Middle frontal gyrus (tissue), 1 donor: Measurements from ENCODE around the gene SRP68.

Experiments used
- DNase-seq: peaks from one replicate; pipeline ENCODE4 v3.0.0-alpha.2; 2015; ENCODE audit warnings: low spot score; ENCODE audit errors: extremely low spot score

Gene SRP68

DNA sequence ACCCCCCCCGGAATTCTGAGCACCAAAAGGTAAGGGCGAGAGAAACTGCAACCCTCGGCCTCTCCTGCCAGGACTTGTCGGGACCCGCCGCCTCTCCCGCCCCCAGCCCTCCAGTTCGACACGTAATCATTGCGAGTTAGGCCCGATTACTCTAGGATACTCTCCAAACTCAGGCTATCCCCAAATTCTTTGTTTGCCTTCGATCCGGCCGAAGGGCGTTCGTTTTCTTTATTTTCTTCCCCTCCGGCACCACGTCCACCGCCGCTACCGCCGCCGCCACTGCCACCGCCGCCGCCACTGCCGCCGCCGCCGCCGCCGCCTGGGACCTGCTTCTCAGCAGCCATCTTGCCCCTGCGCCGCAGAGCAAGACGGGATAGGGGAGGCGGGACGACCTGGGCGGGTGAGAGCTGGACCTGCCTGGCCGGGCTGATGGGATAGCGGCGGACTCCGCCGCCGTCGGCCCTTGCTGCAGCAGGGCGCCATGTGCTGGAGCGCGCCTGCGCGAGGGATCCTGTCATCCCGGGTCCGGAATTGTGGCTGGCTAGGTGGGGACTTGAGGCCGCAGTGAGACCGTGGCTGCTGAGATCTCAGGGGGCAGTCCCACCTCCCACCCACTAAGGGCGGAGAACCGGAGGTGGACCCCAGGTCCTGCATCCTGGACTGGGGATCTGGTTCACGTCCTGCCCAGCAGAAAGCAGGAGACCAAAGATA is at the start of gene SRP68:
Gene SRP68 (minus strand): TSS at position 370 of the 711 bp plus-strand sequence. CDS start 26 bp downstream, at position 344.
- DNase-seq = peak; percentile 92

- no peak for DNase-seq
These were observed 49.7 kb upstream of the SRP68 start for GRCh38 chr17:76121932-76122430.

DNA sequence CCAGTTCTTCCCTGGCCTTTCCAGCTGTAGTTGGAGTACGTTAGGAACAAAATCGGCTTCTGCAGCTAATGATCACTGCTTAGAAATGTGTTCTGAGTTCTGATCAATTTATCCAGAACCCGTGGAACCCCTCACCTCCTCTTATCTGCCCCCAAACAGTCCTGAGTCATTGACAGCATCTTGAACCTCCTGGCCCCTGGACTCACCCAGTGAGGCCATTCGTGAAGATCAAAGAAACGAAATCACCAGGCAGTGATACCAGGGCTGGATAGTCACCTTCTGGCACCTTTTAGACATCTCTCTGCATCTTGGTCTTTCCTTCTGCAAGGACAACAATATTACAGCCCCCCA is 48.3 kb upstream of the SRP68 start:
- DNase-seq = no peak

DNA sequence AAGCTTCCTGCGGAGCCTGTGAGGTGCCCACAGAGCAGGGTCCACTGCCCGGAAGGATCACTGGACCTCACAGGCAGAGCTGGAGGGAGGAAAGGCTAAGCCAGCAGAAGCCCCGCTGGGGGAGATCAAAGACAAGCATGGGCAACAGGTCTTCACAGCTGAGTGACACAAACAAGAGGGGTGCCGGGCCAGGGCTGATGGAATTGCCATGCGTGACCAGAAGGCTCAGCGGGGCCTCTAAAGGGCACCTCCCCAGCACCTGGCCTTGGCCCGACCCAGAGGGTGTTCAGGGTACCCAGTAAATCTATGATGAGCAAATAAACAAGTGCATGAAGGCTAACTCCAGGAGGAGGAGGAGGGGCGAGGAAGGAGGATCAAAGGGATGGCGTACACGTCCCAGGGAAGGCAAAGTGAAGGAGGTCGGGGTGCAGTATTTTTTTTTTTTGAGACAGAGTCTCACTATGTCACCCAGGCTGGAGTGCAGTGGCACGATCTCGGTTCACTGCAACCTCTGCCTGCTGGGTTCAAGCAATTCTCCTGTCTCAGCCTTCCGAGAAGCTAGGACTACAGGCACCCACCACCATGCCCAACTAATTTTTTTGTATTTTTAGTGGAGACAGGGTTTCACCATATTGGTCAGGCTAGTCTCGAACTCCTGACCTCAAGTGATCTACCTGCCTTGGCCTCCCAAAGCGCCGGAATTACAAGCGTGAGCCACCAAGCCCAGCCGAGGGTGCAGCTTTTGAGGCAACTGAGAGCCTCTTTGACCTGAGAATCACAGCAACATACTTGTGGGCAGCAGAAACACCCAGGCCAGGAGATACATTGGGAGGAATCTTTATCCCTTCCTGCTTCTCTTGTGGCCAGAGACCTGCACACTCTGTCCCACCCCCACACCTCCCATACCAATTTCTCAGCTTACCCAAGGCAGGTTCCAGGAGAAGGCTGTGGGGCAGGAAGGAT is 47.4 kb upstream of the SRP68 start:
- no peak for DNase-seq

GRCh38 chr17:76115138-76115754 is 42.9 kb upstream of the SRP68 start:
- DNase-seq = no peak

DNA sequence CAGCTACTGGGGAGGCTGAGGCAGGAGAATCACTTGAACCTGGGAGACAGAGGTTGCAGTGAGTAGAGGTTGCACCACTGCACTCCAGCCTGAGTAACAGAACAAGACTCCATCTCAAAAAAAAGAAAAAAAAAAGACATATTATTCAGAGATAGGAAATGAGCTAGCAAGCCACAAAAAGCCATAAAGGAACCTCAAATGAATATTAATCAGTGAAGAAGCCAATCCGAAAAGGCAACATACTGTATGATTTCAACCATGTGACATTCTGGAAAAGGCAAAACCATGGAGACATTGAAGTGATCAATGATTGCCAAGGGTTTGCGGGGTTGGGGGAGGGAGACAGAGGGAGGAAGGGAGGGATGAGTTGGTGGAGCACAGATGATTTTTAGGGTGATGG is 39.6 kb upstream of the SRP68 start:
- no peak for DNase-seq

DNA sequence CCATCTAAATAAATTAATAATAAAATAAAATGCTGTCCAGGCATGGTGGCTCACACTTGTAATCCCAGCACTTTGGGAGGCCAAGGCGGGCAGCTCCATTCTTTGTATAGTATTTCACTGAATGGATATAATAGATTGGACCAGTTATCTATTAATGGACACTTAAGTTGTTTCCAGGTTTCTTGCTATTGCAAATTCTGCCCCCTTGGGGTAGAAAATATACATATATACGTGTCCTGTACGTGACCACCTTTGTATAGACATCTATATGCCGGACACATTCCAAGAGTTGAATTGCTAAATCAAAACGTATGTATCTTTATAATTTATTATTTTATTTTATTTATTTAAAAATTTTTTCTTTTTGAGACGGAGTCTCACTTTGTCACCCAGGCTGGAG is 35.2 kb upstream of the SRP68 start:
- DNase-seq = no peak

GRCh38 chr17:76106703-76107102 is 34.4 kb upstream of the SRP68 start:
- DNase-seq = no peak

- no peak for DNase-seq
These were observed 32.5 kb upstream of the SRP68 start for GRCh38 chr17:76104896-76105231.

DNA sequence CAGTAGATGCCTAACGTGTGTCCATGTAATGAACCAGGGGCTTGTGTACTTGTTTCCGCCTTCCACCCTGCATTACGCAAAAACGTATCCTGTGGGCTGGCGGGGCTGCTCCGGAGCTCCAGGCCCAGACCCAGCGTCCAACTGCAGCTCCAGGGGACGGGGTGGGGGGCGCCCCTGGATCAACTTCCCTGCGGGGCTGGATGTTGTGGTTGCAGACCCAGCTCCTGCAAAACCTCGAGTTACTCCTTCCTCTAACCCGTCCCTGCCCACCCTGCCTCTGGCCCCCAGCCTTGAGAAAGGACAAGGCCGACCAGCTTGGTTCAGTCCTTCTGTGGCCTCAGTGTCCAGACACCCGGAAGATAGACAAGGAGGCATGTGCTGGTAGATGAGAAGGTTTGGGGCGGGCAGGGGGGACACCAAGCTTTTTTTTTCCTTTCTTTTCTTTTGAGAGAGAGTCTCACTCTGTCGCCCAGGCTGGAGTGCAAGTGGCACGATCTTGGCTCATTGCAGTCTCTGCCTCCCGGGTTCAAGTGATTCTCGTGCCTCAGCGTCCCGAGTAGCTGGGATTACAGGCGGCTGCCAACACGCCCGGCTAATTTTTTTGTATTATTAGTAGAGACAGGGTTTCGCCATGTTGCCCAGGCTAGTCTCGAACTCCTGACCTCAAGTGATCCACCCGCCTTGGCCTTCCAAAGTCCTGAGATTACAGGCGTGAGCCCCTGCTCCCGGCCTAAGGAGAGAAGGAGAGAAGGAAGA is 32.0 kb upstream of the SRP68 start:
- no peak for DNase-seq

DNA sequence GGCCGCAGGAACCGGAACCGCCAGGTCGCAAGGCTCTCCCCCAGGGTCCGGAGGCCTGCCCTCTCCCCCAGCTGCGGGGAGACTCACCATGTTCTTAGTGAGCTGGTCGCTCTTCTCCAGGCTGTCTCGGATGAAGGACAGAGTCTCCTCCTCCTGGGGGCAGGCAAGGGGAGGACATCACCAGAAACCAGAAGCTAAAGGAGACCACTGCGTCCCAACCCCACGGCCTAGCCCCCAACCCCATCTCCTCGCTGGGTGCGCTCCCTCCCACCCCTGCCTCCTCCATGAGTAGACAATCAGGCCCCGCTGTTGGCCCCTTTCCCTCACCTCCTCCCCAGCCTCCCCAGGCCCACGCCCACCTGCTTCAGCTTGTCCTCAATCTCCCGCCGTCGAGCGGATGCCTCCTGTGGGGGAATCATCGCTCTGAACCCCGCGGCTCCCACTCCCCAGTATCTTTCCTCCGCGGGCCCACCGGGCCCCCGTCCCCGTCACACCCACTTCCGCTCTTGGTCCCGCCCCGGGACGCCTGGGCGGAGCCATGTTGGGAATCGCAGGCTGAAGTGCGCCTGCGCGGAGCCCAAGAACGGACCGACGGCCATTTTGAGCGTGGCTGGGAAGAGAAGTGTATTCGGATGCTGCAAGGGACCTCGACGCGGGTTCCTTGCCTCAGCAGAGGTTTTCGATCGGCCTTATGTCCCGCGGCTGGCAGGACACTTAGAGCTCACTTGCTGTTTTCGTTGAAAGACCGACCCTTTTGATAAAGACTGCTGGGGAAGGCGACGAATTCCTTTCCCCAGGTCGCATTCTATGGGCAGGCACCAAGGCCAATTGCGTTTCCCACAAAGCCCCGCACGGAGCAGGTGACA is 31.2 kb upstream of the SRP68 start, which contains the start of gene EXOC7:
Gene EXOC7 (minus strand): TSS at position 514 of the 866 bp plus-strand sequence. CDS start 95 bp downstream, at position 419.
- peak; percentile 93 for DNase-seq

GRCh38 chr17:76102944-76103273 is 30.6 kb upstream of the SRP68 start:
- DNase-seq = no peak

- no peak for DNase-seq
These were observed 25.5 kb upstream of the SRP68 start for GRCh38 chr17:76097716-76098295.

DNA sequence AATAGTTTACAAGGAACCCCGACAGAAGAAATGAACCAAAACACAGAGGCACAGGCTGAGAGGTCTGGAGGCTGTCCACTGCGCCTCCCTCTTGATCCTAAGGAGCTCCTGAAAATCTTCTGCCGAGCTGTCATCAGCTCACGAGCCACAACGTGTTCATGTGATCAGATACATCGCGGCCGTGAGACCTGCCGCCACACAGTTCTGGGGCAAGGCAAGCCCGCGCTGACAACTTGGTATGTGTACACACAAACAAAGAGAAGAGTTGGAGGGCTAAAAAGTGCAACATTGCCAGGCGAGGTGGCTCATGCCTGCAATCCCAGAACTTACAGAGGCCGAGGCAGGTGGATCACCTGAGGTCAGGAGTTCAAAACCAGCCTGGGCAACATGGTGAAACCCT is 23.6 kb upstream of the SRP68 start:
- DNase-seq = no peak

GRCh38 chr17:76094046-76094445 is 21.7 kb upstream of the SRP68 start:
- no peak for DNase-seq

DNA sequence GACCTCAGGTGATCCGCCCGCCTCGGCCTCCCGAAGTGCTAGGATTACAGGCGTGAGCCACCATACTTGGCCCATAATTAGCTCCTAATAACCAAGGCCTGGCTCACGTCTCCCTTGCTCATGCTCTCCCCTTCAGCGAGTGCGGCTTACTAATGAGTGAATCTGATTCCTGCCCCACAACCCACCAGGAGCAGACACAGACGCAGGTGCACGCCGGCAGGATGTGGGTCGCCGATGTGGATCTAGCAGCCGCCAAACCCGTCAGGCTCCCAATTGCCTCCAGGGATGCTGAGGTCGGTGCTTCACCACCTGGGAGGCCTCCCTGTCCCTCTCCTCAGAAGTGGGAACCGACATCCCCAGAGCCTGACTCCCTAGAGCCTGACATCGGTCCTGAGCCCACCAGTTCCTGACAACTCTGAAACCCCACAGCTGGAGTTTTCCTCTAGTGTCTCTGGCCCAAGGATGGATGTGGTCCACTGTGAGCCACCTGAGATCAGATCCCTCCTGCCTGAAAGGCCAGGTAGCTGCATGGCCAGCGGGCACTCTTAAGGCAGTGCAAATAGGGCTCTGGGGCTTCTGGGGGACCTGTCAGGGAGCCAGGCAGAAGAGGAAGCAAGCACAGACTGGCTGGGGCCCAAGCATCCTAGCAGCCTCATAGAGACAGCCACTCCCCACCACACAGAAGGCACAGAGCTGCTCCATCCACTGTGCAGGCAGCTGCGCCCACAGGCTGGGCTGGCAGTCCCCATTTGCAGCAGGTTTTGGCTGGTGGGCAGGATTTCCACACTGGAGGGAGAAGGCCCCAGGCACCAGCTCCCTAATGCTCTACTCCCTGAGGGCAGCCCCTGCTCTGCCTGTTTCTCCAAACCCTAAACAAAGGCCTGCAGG is 20.5 kb upstream of the SRP68 start:
- DNase-seq = no peak

GRCh38 chr17:76091526-76092286 is 19.4 kb upstream of the SRP68 start:
- no peak for DNase-seq

GRCh38 chr17:76090517-76091129 is 18.3 kb upstream of the SRP68 start:
- no peak for DNase-seq
